ENCODE results near the gene CFAP97.
"Not testable (repeated sequence)": the region's sequence is repeated elsewhere in the genome, so short reads cannot be mapped to it uniquely, and the experiment has no call there.

The CFAP97 gene

GRCh38 chr4:185138161-185138560, 65.6 kb downstream of the CFAP97 start:
- no peak for DNase-seq

GRCh38 chr4:185137233-185137925, 66.4 kb downstream of the CFAP97 start:
- DNase-seq = no peak

- DNase-seq = no peak
Measured at GRCh38 chr4:185134307-185134869, 69.4 kb downstream of the CFAP97 start.

GRCh38 chr4:185128272-185129119, 75.3 kb downstream of the CFAP97 start:
- peak; percentile 32 for DNase-seq

GRCh38 chr4:185127021-185127925, 76.5 kb downstream of the CFAP97 start:
- no peak for DNase-seq

- no peak for DNase-seq
Measured at GRCh38 chr4:185124006-185124405, 79.8 kb downstream of the CFAP97 start.

GRCh38 chr4:185122681-185123345, 81.0 kb downstream of the CFAP97 start:
- DNase-seq = no peak

- DNase-seq = no peak
Measured at GRCh38 chr4:185120631-185120946, 83.2 kb downstream of the CFAP97 start.

GRCh38 chr4:185119927-185120630, 83.7 kb downstream of the CFAP97 start:
- DNase-seq = no peak

- not testable (repeated sequence) for DNase-seq
Measured at GRCh38 chr4:185119467-185119866, 84.3 kb downstream of the CFAP97 start.

- no peak for DNase-seq
Measured at GRCh38 chr4:185118876-185119275, 84.9 kb downstream of the CFAP97 start.

GRCh38 chr4:185117300-185117934, 86.4 kb downstream of the CFAP97 start:
- no peak for DNase-seq

- no peak for DNase-seq
Measured at GRCh38 chr4:185115827-185116232, 88.0 kb downstream of the CFAP97 start.

- DNase-seq = no peak
Measured at GRCh38 chr4:185113340-185113739, 90.5 kb downstream of the CFAP97 start.

- no peak for DNase-seq
Measured at GRCh38 chr4:185112104-185112503, 91.7 kb downstream of the CFAP97 start.

- no peak for DNase-seq
Measured at GRCh38 chr4:185110375-185110823, 93.4 kb downstream of the CFAP97 start.

- DNase-seq = no peak
Measured at GRCh38 chr4:185109736-185110135, 94.1 kb downstream of the CFAP97 start.

Measured in stimulated activated CD4-positive, alpha-beta T cell treated with anti-CD3 and anti-CD28 coated beads, Interleukin-1b, Interleukin-23, amount 100 ng/mL, for 48 hours (primary cell).